Calu3 (cell line): Measurements from ENCODE around the gene ANKDD1B. TPM values are rescaled to one million over a fixed set of nuclear protein-coding genes. Genes with fewer than 3 reads are reported as not detected.
"Not testable (repeated sequence)": the region's sequence is repeated elsewhere in the genome, so short reads cannot be mapped to it uniquely, and the experiment has no call there.

Experiments used
- BruUV-seq: library from RNA; stranded (reverse); fragments of 400-500 nt; replicated peaks from 2 replicates; lab custom pipeline; 2021; lab: Mats Ljungman, UMichigan
- CTCF ChIA-PET: fragments of 300-600 bp; sonication (Branson Sonifier 250); formaldehyde crosslinking; loops from one replicate; lab custom pipeline; 2022; ENCODE audit warnings: antibody characterized with exemption; lab: Charles Lee
- DNase-seq: peaks from one replicate; pipeline ENCODE4 v3.0.0; 2022
- H3K27ac Mint-ChIP-seq: one replicate; pipeline ENCODE4 v1.8.0; 2022; ENCODE audit warnings: mixed read lengths; ENCODE audit not compliant: unreplicated experiment
- H3K27me3 Mint-ChIP-seq: one replicate; pipeline ENCODE4 v1.8.0; 2022; ENCODE audit warnings: mixed read lengths; ENCODE audit not compliant: unreplicated experiment
- H3K36me3 Mint-ChIP-seq: one replicate; pipeline ENCODE4 v1.8.0; 2022; ENCODE audit warnings: mild to moderate bottlenecking, moderate library complexity, mixed read lengths; ENCODE audit not compliant: insufficient read depth, unreplicated experiment
- H3K4me1 Mint-ChIP-seq: one replicate; pipeline ENCODE4 v1.8.0; 2022; ENCODE audit warnings: mild to moderate bottlenecking, low read depth, mixed read lengths; ENCODE audit not compliant: unreplicated experiment
- H3K4me3 Mint-ChIP-seq: one replicate; pipeline ENCODE4 v1.8.0; 2022; ENCODE audit warnings: mild to moderate bottlenecking, low read depth, moderate library complexity, mixed read lengths; ENCODE audit not compliant: unreplicated experiment
- H3K9me3 Mint-ChIP-seq: one replicate; pipeline ENCODE4 v1.8.0; 2022; ENCODE audit warnings: low read depth, mixed read lengths; ENCODE audit not compliant: unreplicated experiment
- intact Hi-C: fragments of 100-400 bp; cut with micrococcal nuclease; formaldehyde crosslinking; loops from one replicate; pipeline ENCODE4 v1.10.0; 2022; ENCODE audit not compliant: unreplicated experiment
- total RNA-seq: library from RNA; stranded (reverse); gene quantifications from 2 replicates; pipeline ENCODE4 v1.2.3, GENCODE V29; 2022
- TF ChIP-seq, protein P1 (sequence below): fragments of 200-600 bp; IDR thresholded peaks from one replicate; pipeline ENCODE4 v1.8.0; 2022; ENCODE audit warnings: antibody characterized with exemption; ENCODE audit not compliant: unreplicated experiment

Gene ANKDD1B
- total RNA-seq, 1 experiment from 2014 or later: 1.3 TPM

DNA sequence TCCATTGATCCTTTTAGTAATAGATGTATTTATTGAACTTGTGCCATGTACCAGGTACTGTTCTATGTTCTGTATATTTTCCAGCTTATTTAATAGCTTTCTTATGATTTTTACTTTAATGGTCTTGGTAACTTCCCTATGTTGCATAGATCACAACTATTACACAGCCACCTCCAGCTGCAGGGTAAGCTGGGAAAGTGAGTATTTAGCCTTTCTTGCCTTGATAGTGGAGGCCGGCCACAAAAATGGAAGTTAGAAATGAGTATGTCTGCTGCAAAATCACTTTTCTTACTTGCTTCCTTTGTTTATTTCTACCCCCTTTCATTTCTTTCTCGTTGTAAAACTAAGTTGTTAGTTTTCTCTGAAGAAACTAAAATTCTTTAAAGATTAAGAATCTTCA, 43.1 kb upstream of the ANKDD1B start:
- BruUV-seq: no TSS peak

DNA sequence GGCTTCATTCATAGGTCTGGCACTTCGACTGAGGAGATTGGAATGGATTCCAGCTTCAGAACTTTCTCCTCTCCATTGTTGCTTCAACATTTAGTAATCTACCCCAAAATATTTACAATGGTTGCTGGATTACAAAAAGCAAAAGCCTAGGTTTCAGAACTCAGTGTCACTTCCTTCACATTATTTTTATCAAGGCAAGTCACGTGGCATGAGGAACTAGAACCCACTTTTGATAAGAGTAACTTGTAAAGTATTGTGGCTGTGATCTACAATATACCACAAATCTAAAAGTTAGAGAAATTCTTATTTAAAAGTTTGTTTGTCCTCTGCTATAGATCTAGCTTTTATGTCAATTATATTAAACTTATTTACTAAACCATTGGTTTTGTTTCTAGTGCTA, 39.7 kb upstream of the ANKDD1B start:
- Mint-ChIP-seq H3K27ac (no peak overlapping the region), H3K4me3 (no peak overlapping the region), H3K27me3 (no peaks in the 10 kb centered on the region), H3K4me1 (peaks cover 26% of the 10 kb centered on the region), H3K36me3 (peaks cover 13% of the 10 kb centered on the region), H3K9me3 (no peaks in the 10 kb centered on the region)
- intact Hi-C loops: no loop called here
- BruUV-seq: no TSS peak
- DNase-seq: no peak
- TF ChIP-seq, protein P1, sequence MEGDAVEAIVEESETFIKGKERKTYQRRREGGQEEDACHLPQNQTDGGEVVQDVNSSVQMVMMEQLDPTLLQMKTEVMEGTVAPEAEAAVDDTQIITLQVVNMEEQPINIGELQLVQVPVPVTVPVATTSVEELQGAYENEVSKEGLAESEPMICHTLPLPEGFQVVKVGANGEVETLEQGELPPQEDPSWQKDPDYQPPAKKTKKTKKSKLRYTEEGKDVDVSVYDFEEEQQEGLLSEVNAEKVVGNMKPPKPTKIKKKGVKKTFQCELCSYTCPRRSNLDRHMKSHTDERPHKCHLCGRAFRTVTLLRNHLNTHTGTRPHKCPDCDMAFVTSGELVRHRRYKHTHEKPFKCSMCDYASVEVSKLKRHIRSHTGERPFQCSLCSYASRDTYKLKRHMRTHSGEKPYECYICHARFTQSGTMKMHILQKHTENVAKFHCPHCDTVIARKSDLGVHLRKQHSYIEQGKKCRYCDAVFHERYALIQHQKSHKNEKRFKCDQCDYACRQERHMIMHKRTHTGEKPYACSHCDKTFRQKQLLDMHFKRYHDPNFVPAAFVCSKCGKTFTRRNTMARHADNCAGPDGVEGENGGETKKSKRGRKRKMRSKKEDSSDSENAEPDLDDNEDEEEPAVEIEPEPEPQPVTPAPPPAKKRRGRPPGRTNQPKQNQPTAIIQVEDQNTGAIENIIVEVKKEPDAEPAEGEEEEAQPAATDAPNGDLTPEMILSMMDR: no peak
- CTCF ChIA-PET: no interaction called here

More for the DNA sequence above, 43.1 kb upstream of the ANKDD1B start:
- H3K4me1 Mint-ChIP-seq: peaks cover 54% of the 10 kb centered on the region
- H3K9me3 Mint-ChIP-seq: peaks cover 11% of the 10 kb centered on the region
- no peak for DNase-seq
- no peaks in the 10 kb centered on the region for H3K27me3 Mint-ChIP-seq
- intact Hi-C loops: loop anchor here (5.0 to 10.0 kb wide), 2 partner anchors 96 to 133 kb away; no protein-coding TSS in a partner anchor
- TF ChIP-seq, protein P1: no peak
- H3K27ac Mint-ChIP-seq: peak overlapping the region; percentile 80
- CTCF ChIA-PET: interaction anchor here (1.0 to 1.3 kb wide), 4 partner anchors 10 to 55 kb away, joined by 3 read pairs; no protein-coding TSS in a partner anchor
- H3K36me3 Mint-ChIP-seq: peaks cover 22% of the 10 kb centered on the region
- H3K4me3 Mint-ChIP-seq: peak overlapping the region; percentile 65

DNA sequence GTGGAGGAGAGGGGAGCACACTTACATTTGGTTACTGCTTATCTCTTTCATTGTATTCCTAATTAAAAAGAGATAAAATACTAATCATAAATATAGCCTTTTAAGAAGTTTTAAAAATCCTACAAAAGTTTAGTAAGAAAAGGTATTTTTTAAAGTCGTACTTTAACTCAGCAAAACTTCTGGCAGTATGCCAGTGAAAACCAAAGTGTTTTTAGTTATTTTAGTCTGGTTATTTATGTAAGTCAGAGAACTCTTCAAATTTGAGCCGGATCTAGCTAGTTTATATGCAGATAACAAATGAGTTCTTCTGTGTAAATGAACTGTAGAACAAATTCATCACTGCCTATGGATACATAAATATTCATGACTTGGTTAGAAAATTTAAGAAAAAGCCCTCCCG, 36.5 kb upstream of the ANKDD1B start:
- Mint-ChIP-seq H3K9me3 (no peaks in the 10 kb centered on the region), H3K4me3 (no peak overlapping the region), H3K36me3 (peaks cover 5% of the 10 kb centered on the region), H3K4me1 (no peaks in the 10 kb centered on the region), H3K27me3 (no peaks in the 10 kb centered on the region), H3K27ac (no peak overlapping the region)
- no peak for DNase-seq
- BruUV-seq: no TSS peak
- TF ChIP-seq, protein P1: no peak
- CTCF ChIA-PET: no interaction called here
- intact Hi-C loops: no loop called here

DNA sequence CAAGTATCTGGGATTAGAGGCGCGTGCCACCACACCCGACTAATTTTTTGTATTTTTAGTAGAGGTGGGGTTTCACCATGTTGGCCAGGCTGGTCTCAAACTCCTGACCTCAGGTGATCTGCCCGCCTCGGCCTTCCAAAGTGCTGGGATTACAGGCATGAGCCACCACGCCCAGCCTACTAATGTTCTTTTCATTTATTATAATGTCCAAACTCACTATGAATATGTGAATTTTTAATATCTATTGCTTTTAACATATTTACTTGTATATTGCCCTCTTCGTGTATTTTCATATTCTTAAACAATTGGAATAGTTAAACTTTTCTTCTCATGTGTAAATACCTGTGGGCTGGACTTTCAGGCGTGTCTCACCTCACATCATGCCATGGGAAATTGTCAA, 33.0 kb upstream of the ANKDD1B start:
- CTCF ChIA-PET, H3K4me3 Mint-ChIP-seq, BruUV-seq: not testable (repeated sequence)

DNA sequence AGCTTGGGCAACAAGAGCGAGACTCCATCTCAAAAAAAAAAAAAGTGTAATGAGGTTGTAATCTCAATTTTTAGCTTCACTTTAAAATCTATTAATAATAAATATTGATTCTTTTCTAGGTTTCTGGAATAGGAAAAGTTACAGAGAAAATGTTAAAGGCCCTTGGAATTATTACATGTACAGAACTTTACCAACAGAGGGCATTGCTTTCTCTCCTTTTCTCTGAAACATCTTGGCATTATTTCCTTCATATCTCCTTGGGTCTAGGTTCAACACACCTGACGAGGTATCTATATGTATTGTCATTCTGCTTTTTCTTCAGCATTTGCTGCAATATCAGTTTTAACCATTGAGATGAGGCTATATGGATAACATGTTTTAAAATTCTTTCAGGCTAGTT, 26.6 kb upstream of the ANKDD1B start:
- Mint-ChIP-seq H3K9me3 (no peaks in the 10 kb centered on the region), H3K4me1 (no peaks in the 10 kb centered on the region), H3K27me3 (no peaks in the 10 kb centered on the region), H3K4me3 (no peak overlapping the region), H3K27ac (no peak overlapping the region), H3K36me3 (no peaks in the 10 kb centered on the region)
- CTCF ChIA-PET: interaction anchor here (1.0 kb wide), 1 partner anchor 11 kb away, joined by 5 read pairs; no protein-coding TSS in a partner anchor
- no TSS peak for BruUV-seq
- TF ChIP-seq, protein P1: no peak
- intact Hi-C loops: loop anchor here (2.0 kb wide), 2 partner anchors 96 to 672 kb away; no protein-coding TSS in a partner anchor
- no peak for DNase-seq

More for the DNA sequence above, 33.0 kb upstream of the ANKDD1B start:
- H3K36me3 Mint-ChIP-seq, H3K27ac Mint-ChIP-seq, H3K27me3 Mint-ChIP-seq, intact Hi-C loops, H3K9me3 Mint-ChIP-seq, H3K4me1 Mint-ChIP-seq, DNase-seq: not testable (repeated sequence)
